Measurements from ENCODE around the gene CKLF.
"Not testable (repeated sequence)": the region's sequence is repeated elsewhere in the genome, so short reads cannot be mapped to it uniquely, and the experiment has no call there.

The CKLF gene

GRCh38 chr16:66580605-66581209 lies 28.3 kb downstream of the CKLF start:
- Histone ChIP-seq H3K9me3 (ENCODE audit: control insufficient read depth, insufficient read depth, low read length) (no peaks in the 10 kb centered on the region), H3K36me3 (ENCODE audit: insufficient read depth, low read length) (no peaks in the 10 kb centered on the region; the same call in 1 of the 2 replicates), H3K9ac (ENCODE audit: low read depth, low read length) (no peak overlapping the region), H3K4me1 (ENCODE audit: insufficient read depth, low read length) (peaks cover 14% of the 10 kb centered on the region)

GRCh38 chr16:66581246-66581952 lies 29.0 kb downstream of the CKLF start:
- Histone ChIP-seq H3K9ac (ENCODE audit: low read depth, low read length) (no peak overlapping the region), H3K9me3 (ENCODE audit: control insufficient read depth, insufficient read depth, low read length) (no peaks in the 10 kb centered on the region), H3K36me3 (ENCODE audit: insufficient read depth, low read length) (no peaks in the 10 kb centered on the region; the same call in 1 of the 2 replicates), H3K4me1 (ENCODE audit: insufficient read depth, low read length) (peaks cover 14% of the 10 kb centered on the region)

GRCh38 chr16:66585481-66586239 lies 33.3 kb downstream of the CKLF start:
- peaks cover 15% of the 10 kb centered on the region for H3K4me1 ChIP-seq (ENCODE audit: insufficient read depth, low read length)
- no peak overlapping the region for H3K9ac ChIP-seq (ENCODE audit: low read depth, low read length)
- no peaks in the 10 kb centered on the region for H3K9me3 ChIP-seq (ENCODE audit: control insufficient read depth, insufficient read depth, low read length)
- H3K36me3 ChIP-seq (ENCODE audit: insufficient read depth, low read length): no peaks in the 10 kb centered on the region; the same call in 1 of the 2 replicates

- no peaks in the 10 kb centered on the region for H3K36me3 ChIP-seq (ENCODE audit: insufficient read depth, low read length)
- H3K4me1 ChIP-seq (ENCODE audit: insufficient read depth, low read length): peaks cover 12% of the 10 kb centered on the region
- H3K9ac ChIP-seq (ENCODE audit: low read depth, low read length): no peak overlapping the region
- H3K9me3 ChIP-seq (ENCODE audit: control insufficient read depth, insufficient read depth, low read length): no peaks in the 10 kb centered on the region
These were observed 35.7 kb downstream of the CKLF start for GRCh38 chr16:66587881-66588600.

GRCh38 chr16:66588981-66589713 lies 36.8 kb downstream of the CKLF start:
- Histone ChIP-seq H3K9ac (ENCODE audit: low read depth, low read length) (no peak overlapping the region), H3K4me1 (ENCODE audit: insufficient read depth, low read length) (peaks cover 12% of the 10 kb centered on the region), H3K9me3 (ENCODE audit: control insufficient read depth, insufficient read depth, low read length) (no peaks in the 10 kb centered on the region), H3K36me3 (ENCODE audit: insufficient read depth, low read length) (no peaks in the 10 kb centered on the region)

- peaks cover 12% of the 10 kb centered on the region for H3K4me1 ChIP-seq (ENCODE audit: insufficient read depth, low read length)
- H3K9me3 ChIP-seq (ENCODE audit: control insufficient read depth, insufficient read depth, low read length): no peaks in the 10 kb centered on the region
- H3K36me3 ChIP-seq (ENCODE audit: insufficient read depth, low read length): no peaks in the 10 kb centered on the region
- H3K9ac ChIP-seq (ENCODE audit: low read depth, low read length): no peak overlapping the region
These were observed 37.9 kb downstream of the CKLF start for GRCh38 chr16:66590322-66590721.

- Histone ChIP-seq H3K9me3 (ENCODE audit: control insufficient read depth, insufficient read depth, low read length) (no peaks in the 10 kb centered on the region), H3K9ac (ENCODE audit: low read depth, low read length) (no peak overlapping the region), H3K4me1 (ENCODE audit: insufficient read depth, low read length) (peaks cover 12% of the 10 kb centered on the region), H3K36me3 (ENCODE audit: insufficient read depth, low read length) (no peaks in the 10 kb centered on the region)
These were observed 38.6 kb downstream of the CKLF start for GRCh38 chr16:66591018-66591417.

GRCh38 chr16:66592241-66592640 lies 39.9 kb downstream of the CKLF start:
- peaks cover 12% of the 10 kb centered on the region for H3K4me1 ChIP-seq (ENCODE audit: insufficient read depth, low read length)
- H3K9ac ChIP-seq (ENCODE audit: low read depth, low read length): no peak overlapping the region
- H3K9me3 ChIP-seq (ENCODE audit: control insufficient read depth, insufficient read depth, low read length): no peaks in the 10 kb centered on the region
- no peaks in the 10 kb centered on the region for H3K36me3 ChIP-seq (ENCODE audit: insufficient read depth, low read length)

- Histone ChIP-seq H3K4me1 (ENCODE audit: insufficient read depth, low read length) (peaks cover 12% of the 10 kb centered on the region), H3K9ac (ENCODE audit: low read depth, low read length) (no peak overlapping the region), H3K36me3 (ENCODE audit: insufficient read depth, low read length) (no peaks in the 10 kb centered on the region), H3K9me3 (ENCODE audit: control insufficient read depth, insufficient read depth, low read length) (no peaks in the 10 kb centered on the region)
These were observed 40.4 kb downstream of the CKLF start for GRCh38 chr16:66592814-66593213.

- H3K36me3 ChIP-seq (ENCODE audit: insufficient read depth, low read length): no peaks in the 10 kb centered on the region
- no peaks in the 10 kb centered on the region for H3K9me3 ChIP-seq (ENCODE audit: control insufficient read depth, insufficient read depth, low read length)
- peaks cover 9% of the 10 kb centered on the region for H3K4me1 ChIP-seq (ENCODE audit: insufficient read depth, low read length)
- no peak overlapping the region for H3K9ac ChIP-seq (ENCODE audit: low read depth, low read length)
These were observed 42.4 kb downstream of the CKLF start for GRCh38 chr16:66594739-66595138.

- H3K36me3 ChIP-seq (ENCODE audit: insufficient read depth, low read length); H3K4me1 ChIP-seq (ENCODE audit: insufficient read depth, low read length): not testable (repeated sequence)
These were observed 44.2 kb downstream of the CKLF start for GRCh38 chr16:66596559-66596958.

GRCh38 chr16:66596986-66597848 lies 44.8 kb downstream of the CKLF start:
- Histone ChIP-seq H3K9me3 (ENCODE audit: control insufficient read depth, insufficient read depth, low read length) (no peaks in the 10 kb centered on the region), H3K36me3 (ENCODE audit: insufficient read depth, low read length) (no peaks in the 10 kb centered on the region), H3K9ac (ENCODE audit: low read depth, low read length) (no peak overlapping the region), H3K4me1 (ENCODE audit: insufficient read depth, low read length) (no peaks in the 10 kb centered on the region)

More at GRCh38 chr16:66596559-66596958, 44.2 kb downstream of the CKLF start:
- not testable (repeated sequence) for H3K9me3 ChIP-seq (ENCODE audit: control insufficient read depth, insufficient read depth, low read length); H3K9ac ChIP-seq (ENCODE audit: low read depth, low read length)

GRCh38 chr16:66598111-66598510 lies 45.7 kb downstream of the CKLF start:
- H3K9me3 ChIP-seq (ENCODE audit: control insufficient read depth, insufficient read depth, low read length): no peaks in the 10 kb centered on the region
- no peaks in the 10 kb centered on the region for H3K36me3 ChIP-seq (ENCODE audit: insufficient read depth, low read length)
- no peak overlapping the region for H3K9ac ChIP-seq (ENCODE audit: low read depth, low read length)
- H3K4me1 ChIP-seq (ENCODE audit: insufficient read depth, low read length): no peaks in the 10 kb centered on the region
